HG03432 (cell line): Measurements from ENCODE around the gene TRAF1.

ENCODE experiments used
- ATAC-seq: cut with Tn5 transposase; IDR thresholded peaks from one replicate; pipeline ENCODE4 v1.9.1; 2021; ENCODE audit warnings: mild to moderate bottlenecking, moderate library complexity; ENCODE audit not compliant: unreplicated experiment

The TRAF1 gene

DNA sequence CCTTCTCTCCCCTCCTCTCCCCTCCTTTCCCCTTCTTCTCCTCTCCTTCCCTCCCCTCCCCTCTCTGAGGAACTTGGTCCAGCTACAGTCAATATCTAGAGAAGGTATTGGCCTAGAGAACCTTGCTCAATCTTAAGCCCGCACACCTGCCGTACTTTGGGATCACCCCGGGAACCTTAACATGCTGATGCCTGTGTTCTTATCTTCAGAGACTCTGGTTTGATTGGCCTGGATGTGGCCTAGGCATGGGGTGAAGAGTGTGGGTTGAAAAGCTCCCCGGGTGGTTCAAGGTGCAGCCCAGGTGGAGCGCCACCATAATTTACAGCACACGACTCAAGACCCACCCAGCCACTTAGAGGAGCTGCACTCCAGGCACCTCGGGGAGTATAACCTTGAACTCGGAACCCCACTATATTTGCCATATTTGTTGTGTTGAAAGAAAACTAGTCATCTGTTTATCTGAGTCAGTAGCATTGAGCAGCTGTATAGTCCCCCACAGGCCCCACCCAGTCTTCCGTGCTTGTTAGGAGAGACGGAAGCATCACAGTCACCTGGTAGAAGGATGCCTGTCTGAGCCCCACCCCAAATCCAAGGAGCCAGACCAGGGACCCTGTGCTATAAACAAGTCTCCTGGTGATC lies 35.2 kb downstream of the TRAF1 start:
- ATAC-seq, result no peak

DNA sequence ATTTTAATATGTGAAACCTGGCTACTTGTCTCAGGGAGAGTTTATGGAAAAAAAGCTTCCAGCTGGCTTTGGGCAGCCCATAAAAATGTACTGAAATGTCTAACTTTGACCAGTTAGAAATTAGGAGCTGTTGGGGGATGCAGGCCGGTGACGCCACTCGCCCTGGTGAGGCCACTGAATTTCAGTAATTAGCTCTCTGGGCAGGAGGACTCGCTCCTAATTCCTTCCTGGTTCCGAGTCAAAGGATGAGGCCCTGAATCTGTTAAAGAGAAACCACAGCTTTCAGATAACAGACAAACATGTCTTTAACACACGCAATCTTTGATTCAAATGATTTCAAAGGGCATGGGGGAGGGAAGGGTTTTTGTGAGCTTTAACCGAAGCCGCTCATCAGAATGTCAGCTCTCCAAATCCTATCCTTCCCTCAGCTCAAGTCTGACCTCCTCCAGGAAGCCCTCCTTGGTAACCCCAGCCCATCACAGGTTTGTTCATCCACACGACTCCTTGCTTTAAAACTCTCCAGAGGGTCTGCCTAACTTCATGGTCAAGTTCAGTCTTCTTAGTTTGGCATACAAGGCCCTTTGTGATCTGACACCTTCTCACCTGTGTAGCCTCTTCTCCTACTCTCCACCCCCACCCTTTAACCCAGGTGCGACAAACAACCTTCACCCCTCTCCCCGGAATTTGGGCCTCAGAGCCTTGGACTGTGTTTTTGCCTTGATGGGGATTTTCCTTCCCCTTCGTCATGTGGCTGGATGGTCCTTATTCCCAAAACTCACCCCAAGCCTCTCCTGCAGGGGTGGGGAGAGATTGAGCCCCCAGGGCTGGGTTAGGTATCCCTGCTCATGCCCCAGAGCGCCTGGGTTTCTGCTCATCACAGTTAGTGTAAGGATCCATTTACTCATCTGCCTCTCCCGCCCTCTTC lies 36.0 kb downstream of the TRAF1 start:
- no peak for ATAC-seq

DNA sequence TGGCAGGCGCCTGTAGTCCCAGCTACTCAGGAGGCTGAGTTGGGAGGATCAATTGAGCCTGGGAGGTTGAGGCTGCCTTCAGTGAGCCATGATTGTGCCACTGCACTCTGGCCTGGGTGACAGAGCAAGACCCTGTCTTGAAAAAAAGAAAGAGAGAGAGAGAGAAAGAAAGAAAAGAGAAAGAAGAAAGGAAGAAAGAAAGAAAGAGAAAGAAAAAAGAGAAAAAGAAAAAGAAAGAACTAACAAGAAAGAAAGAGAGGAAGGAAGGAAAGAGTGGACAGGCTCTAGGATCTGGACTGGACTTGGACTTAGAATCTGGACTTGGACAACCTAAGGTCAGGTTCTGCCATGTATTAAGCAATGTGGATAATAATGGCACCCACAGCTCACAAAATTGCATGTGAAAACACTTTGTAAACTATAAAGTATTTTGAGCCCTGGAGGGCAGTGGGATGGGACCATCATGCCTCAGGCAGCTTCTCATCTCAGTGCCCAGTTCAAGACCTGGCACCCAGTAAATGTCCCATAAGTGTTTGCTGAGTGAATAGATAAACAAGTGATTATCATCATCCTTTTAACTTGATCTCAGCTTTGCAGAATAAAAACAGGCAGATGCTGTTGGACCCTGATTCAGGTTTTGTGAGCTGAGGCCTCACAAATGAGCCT lies 36.9 kb downstream of the TRAF1 start:
- ATAC-seq, result no peak

DNA sequence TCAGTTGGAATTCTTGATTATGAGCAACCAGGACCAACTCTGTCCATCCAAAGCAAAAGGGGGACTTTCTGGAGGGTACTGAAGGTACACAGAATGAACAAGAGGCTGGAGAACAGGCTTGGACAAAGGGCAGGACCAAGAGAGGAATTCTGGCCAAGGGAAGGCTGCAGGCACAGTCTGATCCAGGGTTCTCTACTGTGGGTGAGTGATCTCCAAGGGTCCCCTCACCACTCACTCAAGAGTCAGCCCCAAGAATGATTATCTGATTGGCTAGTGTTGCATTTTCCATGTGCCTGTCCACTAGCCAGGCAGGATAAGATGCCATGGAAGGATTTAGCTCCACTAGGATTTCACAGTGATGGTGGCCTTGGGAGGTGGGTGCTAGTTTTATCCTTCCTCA lies 38.0 kb downstream of the TRAF1 start:
- no peak for ATAC-seq

DNA sequence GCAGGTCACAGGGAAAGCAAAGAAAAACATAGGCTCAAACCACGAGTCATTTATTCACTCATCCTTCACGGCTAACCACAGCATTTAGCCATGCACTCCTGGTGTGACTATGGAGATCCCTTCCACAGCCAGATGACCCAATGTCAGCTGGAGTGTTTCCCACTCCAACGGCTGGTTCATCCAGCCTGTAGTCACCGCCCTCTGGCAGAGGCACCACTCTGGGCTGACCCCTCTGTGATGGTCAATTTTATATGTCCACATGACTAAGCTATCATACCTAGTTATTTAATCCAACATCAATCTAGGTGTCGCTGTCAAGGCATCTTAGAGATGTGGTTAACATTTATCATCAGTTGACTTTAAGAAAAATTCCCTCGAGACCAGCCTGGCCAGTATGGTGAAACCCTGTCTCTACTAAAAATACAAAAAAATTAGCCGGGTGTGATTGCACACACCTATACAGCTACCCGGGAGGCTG lies 40.1 kb downstream of the TRAF1 start:
- peak; percentile 49 for ATAC-seq

DNA sequence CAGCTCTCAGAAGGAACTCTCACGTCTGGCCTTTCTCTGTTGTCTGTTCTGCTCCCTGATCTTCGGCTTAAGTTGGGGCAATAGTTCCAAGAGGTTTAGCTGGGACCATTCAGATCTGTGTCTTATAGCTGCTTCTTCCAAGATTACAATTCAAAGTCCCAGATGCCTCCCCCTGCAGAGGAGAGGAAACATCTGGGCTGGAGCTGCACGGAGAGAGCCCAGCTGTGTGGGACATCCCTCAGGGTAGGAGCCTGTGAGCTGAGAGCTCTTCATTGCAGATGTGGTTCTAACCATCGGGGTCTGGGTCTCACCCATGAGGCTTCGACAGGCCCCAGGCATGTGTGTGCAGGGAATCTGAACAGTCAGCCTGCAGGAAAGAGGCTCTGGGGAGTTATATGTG lies 40.6 kb downstream of the TRAF1 start:
- ATAC-seq, result no peak

DNA sequence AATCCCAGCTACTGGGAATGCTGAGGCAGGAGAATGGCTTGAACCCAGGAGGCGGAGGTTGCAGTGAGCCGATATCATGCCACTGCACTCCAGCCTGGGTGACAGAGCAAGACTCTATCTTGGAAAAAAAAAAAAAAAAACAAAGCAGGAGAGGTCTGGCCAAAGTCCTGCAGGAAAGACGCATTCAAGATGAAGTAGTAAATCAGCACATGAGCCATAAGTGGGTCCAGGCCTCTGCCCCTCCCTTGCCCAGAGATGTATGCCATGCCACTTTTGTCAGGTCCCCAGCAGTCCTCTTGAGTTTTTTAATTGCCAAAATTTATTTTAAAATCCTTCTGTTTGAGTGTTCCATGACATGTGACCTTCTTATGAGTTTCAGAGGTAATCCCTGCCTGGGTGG lies 41.1 kb downstream of the TRAF1 start:
- no peak for ATAC-seq

DNA sequence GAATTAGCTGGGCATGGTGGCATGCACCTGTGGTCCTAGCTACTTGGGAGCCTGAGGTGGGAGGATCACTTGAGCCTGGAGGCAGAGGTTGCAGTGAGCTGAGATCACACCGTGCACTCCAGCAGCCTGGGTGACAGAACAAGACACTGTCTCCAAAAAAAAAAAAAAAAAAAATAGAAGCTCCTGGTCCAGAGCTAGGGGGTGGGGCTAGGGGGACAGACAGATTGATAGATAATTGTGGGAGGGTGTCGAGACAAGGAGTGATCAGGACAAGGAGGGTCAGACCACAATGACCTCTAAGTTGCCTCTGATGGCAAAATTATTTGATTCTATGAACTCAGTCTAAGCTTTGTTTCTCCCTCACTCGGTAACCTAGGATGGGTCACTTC lies 43.0 kb downstream of the TRAF1 start:
- ATAC-seq, result no peak

DNA sequence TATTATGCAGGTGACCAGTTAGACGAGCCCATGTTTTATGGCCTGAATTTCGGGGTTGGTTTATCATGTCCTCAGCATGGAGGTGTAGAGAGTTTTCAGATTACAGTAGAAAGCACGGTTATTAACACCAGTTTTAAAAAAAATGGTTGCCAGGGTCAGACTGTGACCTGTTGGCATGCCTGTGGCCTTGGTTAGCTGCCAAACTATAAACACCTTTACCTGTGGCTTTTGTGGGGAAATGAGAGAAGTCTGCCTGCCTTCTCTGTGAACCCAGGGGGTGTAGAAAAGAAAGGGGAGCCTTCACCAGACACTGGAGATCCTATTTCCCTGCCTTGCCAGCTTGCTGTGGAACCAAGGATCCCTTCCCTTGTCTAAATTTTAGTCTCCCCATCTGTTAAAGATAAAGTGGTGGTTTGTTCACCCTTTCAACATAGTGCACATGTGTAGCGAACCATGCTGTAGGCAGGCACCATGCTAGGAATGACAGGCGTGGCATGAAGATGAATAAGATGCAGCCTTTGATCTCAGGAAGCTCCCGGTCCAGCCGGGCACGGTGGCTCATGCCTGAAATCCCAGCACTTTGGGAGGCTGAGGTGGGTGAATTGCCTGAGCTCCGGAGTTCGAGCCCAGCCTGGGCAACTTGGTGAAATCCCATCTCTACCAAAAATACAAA lies 43.5 kb downstream of the TRAF1 start:
- ATAC-seq, result no peak

DNA sequence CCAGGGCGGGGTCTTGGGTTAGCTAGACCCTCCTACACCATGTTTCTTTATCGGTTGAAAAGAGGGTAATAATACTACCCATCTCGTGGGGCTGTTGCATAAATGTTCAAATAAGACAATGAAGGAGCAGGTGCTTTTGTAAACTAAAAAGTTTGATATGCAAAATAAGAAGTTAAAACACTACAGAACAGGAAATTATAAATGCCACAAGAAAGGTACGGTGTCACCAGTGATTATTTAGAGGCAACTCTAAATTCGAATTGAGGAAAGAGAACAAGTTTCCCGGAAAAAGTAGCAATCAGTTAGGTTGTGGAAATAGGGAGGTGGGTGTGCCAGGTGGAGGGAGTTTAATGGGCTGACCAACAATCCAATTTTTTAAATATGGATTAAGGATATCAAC lies 47.1 kb downstream of the TRAF1 start:
- ATAC-seq, result no peak

DNA sequence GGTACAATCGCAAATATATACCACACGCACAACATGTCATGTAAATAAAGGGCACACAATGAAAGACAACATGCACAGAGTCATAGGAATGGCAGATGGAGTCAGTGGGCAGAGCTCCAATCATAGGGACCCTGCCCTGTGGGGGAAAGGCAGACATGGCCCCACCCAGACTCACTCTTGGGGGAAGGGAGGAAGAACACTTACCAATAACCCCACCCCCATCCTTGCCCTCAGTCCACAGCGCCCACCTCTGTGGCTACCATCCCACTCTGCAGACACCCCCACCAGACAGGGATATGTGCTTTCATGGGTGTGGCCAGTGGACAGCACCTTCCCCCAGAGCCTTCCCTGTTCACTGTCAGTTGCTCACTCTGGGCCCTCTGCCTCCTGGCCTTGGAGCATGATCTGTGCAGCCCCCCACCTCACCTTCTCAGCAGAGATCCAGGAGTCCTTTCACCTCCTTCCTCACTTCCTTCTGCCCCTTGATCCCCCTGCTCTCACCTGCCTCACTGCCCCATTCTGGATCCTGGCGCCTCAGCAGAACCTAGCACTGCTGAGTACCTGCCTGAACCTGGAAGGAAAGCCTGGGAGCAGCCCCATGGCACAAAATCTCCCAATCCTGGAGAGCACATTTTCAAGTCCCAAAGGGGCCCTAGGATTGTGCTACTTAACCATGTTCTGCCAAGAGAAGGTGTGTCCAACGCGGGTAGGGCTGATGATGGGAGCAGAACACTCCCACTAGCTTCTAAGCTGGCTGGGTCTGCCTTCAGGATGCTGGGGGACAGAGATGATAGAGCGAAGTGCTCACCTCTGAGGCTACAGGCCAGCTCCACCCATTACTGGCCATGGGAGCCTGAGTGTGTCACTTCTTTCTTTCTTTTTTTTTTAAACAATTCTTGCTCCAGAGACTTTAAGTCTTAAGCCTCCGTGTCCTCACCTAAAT lies 48.1 kb downstream of the TRAF1 start:
- ATAC-seq, result no peak

DNA sequence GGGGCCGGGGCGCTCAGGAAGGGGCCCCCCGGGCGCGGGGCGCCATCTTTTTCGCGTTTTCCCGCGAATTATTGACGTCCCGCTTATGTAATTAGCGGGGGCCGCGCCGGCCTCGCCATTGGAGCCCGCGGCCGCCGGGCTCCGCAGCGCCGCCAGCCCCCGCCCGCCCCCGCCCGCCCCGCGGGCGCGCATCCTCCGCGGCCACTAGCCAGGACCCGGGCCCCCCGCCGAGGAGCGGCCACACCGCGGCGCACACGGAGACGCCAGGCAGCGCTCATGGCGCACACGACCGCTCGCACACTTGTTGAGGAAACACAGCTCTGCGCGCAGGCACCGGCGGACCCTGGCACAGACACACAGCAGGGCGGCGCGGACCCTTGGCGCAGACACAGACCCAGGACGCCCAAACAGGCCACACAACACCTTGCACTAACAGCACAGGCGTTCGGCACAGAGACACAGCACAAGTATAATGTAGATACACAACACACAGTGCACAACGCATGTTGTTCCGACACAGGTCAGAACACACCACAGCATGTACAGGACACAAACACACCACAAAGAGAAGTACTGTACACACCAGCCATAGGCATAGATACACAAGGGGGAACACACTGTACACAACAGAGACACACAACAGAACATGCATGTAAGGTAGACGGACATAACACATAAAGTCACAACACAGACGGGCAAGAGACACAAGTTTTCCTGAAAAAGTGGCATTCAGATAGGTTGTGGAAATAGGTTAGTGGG lies 49.1 kb downstream of the TRAF1 start:
- ATAC-seq, result peak; percentile 47

DNA sequence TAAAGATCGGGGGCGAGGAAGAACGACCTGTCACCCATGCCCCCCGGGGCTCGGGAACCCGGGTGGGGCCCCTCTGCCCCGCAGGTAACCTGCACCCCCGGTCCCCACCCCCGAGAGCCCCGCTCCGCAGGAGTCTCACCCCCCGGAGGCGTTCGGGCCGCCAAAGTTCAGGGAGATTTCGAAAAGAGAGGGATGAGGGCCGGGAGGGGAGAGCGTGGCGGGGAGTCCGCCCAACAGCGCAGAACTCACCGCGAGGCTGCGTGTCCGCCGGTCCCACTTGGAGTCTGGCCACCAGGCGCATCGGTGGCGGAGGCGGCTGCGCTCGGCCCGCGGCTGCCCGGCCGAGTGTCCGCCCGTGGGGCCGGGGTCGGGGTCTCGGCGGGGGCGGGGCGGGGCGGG lies 49.8 kb downstream of the TRAF1 start, which contains the start of gene PHF19:
TSS of gene PHF19 (minus strand) at position 347 of the 399 bp plus-strand sequence. CDS start 2,447 bp downstream, outside the sequence.
- peak; percentile 13 for ATAC-seq

DNA sequence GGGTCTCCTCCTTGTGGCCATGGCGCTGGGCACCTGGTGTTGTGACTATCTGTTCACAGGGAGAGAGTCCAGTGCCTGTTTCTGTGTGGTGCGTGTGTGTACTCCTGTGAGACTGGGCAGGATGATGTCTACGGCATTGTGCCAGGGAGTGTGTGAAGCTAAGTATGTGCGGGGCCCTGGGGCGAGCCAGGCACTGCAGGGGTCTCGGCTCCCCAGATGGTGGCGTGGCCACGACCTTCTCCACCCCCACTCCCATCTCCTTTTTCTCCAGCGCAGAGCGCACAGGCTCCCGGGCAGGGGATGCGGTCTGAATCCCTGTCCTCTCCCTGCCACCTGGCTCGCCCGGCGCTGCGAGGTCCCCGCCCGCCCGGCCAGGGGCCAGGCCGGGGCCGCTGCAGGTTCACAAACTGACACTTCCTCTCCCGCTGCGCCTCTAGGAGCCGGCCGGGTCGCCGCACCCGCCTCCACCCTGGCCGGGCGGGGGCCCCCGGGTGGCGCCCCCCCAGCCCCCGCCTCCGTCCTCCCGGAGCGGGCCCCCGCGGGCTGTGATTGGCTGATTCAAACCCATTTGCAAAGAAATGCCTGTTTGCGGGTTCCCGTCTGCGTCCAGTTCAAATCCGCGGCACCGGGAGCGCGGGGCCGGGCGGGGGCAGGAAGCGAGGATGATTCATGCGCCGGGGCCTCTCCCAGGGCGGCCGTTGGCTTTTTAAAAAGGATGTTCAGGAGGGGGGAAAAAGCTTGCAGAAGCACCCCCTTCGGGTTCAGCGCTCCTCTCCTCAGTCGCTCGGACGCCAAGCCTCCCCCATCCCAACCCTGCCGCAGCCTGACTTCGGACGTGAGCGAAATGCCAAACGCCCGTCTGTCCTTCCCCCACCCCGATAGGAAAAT lies 50.4 kb downstream of the TRAF1 start:
- peak; percentile 68 for ATAC-seq

DNA sequence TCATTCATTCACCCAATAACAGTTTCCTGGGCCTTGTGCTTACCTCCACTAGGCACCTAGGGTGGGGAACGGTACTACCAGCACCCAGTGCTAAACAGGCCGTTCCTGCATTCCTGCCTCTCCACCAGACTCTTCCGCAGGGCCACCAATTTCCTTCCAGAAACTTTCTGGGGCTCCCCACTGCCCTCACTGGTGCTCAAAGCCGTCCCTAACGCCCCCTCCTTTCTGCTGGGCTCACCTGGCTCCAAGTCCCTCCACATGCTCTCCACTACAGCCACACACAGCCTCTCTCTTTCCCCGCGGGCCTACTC lies 51.0 kb downstream of the TRAF1 start:
- ATAC-seq, result no peak

DNA sequence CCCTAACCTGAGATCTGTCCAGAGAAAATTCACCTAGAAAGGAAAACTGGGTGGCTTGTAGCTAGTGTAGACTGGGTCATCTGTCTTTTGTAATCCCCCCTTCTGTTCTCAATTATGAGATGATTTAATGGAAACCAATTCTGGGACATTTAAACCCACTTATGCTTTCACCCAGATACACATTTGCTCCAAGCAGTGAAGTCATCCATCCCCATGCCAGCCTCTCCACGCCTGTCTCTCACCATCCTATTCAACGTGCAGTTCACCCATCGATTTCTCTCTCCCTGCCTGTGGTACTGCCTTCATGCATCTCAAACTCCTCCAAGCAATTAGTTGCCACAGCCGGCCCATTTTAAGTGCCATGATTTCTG lies 51.4 kb downstream of the TRAF1 start:
- no peak for ATAC-seq

DNA sequence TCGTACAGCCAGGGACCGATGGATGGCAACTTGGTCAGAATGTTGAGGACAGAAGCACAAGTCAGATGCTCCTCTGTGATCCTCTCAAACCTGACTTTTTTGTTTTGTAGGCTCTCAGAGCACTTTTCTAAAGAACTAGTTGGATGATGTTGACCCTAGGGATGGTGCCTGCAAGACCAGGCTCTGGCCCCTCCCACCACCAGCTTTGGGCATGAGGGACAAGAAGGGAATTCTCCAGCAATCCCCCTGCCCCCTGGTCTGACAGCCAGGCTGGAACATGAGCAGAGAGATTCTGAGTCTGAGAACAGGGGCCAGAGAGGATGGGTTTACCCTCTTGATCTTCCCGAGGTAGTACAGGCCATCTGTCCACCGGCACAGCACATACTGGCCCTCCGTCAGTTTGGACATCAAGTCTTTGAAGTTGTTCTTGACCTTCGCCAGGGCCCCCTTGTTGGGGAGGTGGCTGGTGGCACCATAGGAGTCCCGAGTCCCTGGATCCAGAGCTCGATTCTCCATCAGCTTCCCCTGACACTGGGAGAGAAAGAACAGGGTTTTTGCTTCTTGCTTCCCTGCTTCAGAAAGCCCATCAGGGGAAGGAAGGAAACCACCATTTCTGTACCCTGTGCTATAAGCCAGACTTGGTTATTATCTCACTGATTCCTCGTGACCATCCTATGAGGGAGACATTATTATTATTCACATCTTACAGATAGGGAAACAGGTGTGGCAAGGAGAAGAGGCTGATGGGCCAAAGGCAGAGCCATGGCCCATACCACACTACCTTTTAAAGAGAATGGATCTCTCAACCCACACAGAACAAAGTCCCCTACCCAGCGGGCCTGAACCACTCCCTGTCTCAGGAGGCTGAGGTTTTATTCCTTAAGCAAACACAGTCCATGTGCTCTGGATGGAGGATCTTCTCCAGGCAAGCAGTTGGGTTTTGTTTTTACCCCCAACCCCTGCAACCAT lies 52.1 kb downstream of the TRAF1 start:
- no peak for ATAC-seq
